DMS153 treated with DMSO at 0.1 percent for 48 hours (cell line): ENCODE measurements around the gene MAGI3.
"Not testable (repeated sequence)": the region's sequence is repeated elsewhere in the genome, so short reads cannot be mapped to it uniquely, and the experiment has no call there.

ENCODE experiments used
- DNase-seq: peaks from one replicate; lab custom pipeline; 2025; ENCODE audit not compliant: unreplicated experiment; lab: John Stamatoyannopoulos, UW

Gene MAGI3

DNA sequence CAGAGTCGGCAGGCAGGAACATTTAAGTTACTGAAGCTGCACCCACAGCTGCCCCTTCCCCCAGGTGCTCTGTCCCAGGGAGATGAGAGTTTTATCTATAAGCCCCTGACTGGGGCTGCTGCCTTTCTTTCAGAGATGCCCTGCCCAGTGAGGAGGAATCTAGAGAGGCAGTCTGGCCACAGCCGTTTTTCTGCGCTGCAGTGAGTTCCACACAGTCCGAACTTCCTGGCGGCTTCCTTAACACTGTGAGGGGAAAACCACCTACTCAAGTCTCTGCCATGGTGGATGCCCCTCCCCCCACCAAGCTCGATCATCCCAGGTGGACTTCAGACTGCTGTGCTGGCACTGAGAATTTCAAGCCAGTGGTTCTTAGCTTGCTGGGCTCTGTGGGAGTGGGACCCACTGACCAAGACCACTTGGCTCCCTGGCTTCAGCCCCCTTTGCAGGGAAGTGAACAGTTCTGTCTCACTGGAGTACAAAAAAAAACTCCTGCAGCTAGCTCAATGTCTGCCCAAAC, 185.5 kb downstream of the MAGI3 start:
- not testable (repeated sequence) for DNase-seq

DNA sequence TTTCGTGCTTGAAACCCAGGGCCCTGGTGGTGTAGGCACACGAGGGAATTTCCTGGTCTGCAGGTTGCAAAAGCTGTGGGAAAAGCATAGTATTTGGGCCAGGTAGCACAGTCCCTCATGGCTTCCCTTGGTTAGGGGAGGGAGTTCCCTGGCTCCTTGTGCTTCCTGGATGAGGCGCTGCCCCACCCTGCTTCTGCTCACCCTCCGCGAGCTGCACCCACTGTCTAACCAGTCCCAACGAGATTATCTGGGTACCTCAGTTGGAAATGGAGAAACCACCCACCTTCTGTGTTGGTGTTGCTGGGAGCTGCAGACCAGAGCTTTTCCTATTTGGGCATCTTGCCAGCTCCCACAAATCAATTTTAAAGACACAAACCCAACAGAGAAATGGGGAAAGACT, 186.0 kb downstream of the MAGI3 start:
- no peak for DNase-seq

DNA sequence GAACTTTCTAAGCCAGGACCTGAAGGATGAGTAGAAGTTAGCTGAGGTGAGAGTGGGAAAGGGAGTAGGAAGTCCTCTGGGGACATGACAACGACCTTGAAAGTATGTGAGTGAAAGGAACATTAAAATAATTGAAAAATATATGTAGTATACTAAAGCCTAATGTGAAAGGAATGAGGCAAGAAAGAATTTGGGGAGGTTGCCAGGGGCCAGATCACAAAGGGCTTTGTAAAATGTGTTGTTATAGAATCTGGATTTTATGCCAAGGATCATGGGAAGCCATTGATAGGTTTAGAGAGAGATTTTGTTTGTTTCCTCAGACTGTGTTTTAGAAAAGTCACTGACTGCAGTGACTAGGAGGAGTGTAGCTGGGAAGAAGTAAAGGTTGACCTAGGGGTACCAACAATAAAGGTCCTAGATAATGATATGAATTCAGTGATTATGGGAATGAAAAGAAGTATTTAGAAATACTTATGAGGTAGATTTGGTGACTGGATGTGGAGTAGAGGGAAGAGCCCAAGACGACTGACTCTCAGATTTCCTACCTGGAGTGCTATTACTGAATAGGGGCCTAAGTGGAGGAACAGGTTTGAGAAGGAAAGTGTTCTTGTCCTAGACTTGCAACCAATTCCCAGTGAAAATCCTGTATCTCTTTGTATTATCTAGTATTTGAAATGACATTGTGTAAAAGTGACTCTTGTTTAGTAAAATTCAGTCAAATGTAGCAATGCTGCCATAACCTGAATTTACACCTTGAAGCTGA, 189.1 kb downstream of the MAGI3 start:
- DNase-seq = no peak

DNA sequence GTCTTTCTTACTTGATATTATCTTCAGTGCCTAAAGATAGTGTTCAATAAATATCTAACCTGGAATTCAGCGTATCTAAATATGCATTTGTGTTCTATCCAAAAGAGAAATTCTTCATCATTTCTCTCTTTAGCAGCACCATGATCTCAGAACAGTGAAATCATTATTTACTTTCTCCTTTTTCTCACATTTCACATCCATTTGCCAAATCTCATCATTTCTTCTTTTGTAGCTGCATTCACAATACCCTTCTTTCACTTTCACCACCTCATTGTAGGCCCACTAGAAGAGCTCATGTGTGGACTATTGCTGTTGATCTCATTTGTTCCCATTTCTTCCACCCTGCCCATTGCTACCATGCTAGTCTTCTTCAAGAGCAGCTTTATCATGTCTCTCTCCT, 191.0 kb downstream of the MAGI3 start:
- no peak for DNase-seq

DNA sequence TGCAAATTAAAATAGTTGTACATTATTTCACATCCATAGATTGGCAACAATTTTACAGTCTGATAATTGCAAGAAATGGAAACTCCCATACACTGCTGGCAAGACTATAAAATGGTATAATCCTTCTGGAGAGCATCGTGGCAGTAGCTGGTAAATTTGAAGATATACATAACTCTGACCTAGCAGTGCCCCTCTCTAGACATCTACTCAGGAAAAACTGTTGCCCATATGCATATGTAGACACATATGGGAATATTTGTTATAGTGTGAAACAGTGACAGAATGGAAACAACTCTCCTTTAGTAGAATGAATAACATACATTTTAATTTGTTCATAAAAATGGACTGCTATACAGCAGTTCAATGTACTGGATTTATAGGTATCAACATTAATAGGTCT, 191.8 kb downstream of the MAGI3 start:
- DNase-seq = no peak

DNA sequence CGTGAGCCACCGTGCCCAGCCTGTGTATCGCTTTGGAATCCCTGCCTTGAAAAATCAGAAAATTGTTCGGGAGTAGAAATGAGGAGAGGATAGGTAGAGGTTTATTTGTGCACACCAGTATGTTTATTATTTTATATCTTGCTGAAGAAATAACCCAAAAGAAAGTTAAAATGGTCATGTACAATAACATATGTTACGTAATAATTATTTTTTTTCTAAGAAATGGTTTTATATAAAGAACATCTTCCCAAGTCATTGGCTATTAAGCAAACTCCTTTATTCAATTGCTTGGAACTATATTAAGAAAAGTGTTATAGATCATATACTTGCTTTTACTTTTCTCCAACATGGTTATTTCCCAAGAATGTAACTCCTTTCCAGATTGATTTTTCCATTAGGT, 197.2 kb downstream of the MAGI3 start:
- no peak for DNase-seq

DNA sequence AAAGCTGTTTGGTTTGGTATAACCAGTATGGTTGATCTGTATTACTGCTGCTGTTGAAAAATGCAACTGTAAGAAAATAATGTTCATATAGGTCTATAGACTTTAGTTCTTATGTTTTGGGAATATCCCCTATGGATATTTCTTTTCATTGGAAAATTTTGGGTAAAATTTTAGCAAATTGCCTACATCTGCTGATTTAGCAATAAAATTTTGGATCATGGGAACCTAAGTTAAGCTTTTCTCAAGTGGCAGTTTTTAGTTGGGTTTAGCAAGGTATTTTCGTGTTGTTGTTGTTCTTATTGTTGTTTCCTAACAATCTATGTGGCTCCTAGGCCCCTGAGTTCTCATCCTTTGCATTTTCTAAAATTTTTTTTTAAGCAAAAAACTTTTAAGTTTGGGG, 201.9 kb downstream of the MAGI3 start:
- DNase-seq = no peak

DNA sequence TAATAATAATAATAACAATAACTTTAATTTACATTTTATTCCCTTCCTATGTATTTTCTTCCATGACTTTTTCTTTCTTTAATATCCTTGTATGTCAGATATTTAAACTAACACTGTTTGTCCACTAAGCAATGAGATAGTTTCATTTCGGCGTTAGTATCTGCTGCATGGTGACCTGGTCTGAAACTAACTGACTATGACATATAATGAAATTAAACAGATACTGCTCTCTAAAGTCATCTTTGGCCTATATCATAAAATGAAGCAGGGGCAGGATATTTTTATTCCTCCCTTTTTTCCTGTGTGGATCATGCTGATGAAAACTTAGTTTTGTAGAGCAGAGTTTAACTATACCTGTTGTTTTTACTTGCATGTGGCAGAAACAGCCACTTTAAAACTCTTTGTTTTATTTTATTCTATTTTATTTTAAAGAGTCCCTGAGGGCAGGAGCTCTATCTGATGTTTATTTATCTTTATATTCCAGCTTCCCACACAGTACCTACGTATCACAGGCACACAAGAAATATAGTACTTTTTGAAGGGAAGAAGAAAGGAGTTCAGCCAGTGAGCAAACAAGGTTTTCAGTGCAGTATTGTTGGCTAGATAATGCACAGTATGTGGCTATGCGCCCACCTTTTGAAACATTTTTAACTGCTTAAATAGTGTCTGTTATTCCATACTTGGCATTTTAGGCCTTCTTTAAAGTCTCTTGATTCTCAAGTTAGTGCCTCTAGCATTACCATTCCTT, 203.4 kb downstream of the MAGI3 start:
- no peak for DNase-seq

DNA sequence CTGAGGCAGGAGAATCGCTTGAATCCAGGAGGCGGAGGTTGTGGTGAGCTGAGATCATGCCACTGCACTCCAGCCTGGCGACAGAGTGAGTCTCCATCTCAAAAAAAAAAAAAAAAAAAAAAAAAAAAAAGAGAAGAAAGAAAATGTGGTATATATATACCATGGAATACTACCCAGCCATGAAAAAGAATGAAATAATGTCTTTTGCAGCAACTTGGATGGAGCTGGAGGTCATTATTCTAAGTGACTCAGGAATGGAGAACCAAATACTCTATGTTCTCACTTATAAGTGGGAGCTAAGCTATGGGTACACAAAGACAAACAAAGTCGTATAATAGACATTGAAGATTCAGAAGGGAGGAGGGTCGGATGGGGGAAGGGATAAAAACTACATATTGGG, 214.2 kb downstream of the MAGI3 start:
- DNase-seq = not testable (repeated sequence)

DNA sequence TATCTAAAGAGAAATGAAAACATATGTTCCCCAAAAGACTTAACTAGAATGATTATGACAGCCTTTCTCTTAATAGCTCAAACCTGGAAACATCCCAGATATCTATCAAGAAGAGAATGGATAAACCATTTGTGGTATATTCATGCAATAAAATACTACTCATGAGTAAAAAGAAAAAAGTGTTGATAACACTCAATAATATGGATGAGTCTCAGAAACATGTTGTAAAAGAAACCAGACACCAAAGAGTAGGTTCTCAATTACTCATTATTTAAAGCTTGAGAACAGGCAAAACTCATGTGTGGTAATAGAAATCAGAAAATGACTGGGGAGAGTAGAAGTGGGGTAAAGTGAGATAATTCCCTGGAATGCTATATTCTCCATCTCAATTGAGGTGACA, 214.8 kb downstream of the MAGI3 start:
- no peak for DNase-seq

DNA sequence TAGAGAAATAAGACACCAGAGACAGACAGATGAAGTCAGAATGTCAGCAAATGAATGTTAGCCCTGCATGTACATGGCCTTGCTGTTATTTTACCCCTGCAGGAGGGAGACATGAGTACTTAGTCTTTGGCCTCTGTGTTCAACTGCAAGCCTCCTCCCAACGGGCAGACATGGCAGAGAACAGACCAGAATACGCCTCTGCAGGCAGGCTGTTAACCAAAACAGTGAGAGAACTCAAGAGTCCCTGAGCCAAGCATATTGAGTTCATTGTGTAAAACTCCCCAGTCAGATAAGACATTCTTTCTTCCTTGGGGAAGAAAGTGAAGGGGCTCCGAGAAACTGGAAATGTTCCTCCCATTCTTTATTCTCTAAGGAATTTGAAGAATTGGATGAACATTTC, 218.1 kb downstream of the MAGI3 start:
- DNase-seq = no peak

DNA sequence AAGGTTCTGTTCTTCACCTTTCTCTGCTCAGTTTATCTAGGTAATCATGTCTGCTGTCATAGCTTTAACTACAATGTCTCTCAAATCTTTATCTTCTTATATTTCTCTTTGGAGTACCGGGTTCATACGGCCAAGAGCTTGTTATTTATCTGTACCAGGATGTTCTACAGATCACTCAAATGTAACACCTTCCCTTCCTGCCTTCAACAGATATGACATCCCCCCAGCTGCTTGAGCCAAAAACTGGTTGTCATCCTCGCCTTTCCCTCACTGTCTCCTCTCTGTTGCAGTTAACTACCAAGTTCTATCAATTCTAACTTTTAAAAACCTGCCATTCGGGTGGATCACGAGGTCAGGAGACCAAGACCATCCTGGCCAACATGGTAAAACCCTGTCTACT, 220.1 kb downstream of the MAGI3 start:
- DNase-seq = no peak

DNA sequence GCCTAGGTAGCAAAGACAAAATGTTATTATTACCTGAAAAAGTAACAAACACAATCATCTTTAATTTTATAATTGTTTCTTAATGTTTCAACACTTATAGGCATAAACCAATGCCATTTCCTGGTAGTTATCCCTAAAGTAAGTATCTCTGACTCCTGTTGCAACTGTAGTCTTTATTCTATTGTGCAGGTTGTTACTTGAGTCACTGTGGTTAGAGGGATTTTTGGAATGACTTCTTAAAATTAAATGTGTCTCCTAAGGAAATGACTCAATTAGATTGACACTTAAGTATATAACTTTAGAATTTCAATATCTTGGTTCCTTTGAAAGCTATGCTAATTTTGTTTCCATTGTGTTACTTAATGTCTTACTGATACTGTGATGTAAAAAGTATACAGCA, 225.1 kb downstream of the MAGI3 start:
- no peak for DNase-seq

DNA sequence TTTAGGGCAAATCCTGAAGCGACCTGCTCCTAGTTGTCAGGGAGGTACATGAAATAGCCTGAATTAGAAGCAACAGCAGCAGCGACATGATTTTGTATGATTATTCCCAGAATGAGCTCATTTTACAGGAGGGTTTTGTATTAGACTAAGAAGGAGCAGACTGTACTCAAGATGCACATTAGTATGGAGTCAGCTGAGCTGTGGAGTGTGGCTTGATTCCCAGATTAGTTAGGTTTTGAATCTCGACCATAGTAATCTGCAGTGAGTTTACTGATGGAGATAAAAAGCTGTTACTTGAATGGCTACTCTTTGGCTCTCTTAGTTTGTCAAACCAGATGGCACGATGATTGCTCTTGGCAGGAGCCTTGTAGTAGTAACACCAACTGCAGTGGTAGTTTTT, 225.8 kb downstream of the MAGI3 start:
- no peak for DNase-seq

DNA sequence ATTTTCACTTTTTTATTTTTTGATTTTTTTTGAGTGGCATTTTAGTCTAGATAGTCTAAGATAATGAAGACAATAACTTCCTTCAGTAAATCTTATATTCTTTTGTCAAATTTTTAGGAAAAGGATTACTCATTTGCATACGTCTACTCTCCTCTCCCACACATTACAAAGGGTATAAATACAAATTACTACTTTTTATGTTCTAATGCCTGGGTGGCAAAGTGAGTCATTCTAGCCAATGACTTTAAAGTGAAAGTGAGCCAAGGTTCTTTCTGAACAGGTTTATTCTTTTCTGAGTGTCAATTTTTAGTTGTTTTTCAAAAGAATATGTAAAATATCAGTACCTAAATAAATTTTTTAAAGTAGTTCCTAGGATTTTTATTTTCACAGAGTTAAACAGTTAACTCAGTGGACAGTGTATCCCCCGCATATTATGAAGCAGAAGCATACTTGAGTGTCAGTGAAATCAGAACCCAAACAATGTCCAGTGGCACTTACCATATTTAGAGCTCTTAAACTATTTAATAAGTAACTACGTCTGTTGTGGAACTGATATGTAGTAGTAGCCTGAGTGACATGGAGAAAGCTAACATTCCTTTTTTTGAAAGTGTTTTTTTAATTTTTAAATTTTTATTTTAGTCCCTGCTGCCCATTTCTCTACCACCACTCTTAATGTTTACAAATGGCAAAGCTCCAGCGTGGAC, 227.3 kb downstream of the MAGI3 start:
- DNase-seq = no peak

DNA sequence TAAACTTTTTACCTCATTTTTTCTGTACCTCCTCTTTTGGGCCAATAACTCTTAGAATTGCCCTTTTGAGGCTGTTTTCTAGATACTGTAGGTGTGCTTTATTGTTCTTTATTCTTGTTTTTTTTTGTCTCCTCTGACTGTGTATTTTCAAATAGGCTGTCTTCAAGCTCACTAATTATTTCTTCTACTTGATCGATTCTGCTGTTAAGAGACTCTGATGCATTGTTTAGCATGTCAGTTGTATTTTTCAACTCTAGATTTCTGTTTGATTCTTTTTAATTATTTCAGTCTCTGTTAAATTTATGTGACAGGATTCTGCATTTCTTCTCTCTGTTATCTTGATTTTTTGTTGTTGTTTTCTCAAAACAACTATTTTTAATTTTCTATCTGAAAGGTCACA, 238.7 kb downstream of the MAGI3 start:
- DNase-seq = no peak

DNA sequence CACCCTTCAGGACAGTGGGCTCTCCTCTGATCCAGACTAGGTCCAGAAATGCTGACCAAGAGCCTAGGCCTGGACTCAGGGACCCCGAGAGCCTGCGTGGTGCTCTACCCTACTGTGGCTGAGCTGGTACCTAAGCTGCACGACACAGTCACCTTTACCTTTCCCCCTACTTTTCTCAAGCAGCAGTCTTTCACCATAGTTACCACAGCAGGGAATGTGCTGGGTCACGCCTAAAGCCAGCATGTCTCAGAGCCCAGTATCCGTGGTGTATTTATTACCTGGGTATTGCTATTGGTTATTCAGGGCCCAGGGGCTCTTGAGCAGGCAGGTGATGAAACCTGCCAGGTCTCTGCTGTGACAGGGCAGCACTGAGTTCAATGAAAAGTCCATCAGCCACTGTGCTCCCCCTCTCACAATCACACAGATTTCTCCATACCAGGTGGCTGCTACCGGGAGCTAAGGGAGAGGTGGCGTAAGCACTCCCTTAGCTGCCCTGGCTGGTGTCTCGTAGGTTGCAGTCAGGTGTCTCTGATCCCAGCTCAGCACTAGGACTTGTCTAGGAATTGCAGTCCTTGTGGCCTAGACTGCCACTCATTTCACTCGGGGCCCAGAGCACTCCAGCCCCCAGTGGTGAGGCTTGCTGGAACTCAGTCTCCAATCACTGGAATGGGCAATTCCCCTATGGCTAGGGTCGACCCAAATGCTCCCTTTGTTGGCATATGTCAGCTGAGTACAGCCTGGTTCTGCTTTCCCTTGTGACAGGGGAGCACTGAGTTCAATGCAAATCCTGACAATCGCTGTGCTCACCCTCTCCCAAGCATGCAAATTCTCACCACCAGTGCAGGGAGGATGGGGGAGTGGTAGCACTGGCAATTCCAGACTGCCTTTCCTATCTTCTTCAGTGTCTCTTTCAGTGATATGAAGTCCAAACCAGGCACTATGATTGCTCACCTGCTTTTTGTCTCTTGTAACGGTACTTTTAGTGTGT, 240.3 kb downstream of the MAGI3 start:
- no peak for DNase-seq

DNA sequence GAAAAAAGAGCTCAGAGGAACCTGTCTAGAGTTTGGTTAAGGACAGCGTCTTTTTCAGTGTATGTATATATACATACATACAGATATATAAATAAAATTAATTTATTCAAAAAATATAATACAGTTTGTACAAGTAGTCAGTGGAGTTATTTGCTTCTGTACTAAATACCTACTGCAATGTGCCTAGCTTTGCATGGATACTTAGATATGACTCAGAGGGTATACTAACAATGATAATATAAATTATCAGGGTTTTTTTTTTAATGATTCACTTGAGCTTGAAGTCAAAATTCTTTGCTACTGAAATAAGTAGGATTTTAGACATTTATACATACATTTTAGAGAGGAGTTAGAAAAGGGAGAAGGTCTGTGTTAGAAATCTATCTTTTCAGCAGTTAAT, 251.1 kb downstream of the MAGI3 start:
- no peak for DNase-seq

DNA sequence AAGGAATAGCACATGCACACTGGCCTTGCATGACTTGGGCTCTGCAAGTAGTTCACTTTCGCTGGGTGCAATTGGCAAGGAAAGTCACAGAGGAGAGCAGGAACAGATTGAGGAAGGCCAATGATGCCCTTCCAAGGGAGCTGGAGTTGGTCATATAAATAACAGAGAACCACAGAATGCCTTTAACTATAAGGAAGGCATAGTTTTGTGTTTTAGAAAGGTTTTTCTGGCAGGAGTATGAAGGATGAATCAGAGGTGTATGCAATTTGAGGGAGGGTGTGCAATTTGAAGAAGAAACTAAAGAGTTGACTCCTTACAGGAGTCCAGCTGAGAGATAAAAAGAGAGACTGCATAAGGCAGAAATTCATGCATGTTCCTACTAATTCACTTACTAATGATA, 256.8 kb downstream of the MAGI3 start:
- no peak for DNase-seq

DNA sequence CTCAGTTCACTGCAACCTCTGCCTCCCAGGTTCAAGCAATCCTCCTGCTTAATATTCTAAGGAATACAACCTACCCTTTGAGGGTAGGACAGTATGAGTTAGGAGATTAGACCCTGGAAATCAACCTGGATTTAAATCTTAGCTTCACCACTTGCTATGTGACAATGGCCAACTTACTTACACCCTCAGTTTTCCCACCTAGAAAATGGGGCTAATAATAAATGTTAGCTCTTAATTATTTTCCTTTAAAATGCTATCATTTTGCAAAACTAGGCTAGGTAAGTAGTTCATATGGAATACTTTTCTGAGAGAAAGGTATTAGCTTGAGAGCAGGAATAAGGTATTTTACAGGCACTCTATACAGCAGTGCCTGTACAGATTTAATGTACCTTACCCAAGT, 258.2 kb downstream of the MAGI3 start:
- DNase-seq = no peak

DNA sequence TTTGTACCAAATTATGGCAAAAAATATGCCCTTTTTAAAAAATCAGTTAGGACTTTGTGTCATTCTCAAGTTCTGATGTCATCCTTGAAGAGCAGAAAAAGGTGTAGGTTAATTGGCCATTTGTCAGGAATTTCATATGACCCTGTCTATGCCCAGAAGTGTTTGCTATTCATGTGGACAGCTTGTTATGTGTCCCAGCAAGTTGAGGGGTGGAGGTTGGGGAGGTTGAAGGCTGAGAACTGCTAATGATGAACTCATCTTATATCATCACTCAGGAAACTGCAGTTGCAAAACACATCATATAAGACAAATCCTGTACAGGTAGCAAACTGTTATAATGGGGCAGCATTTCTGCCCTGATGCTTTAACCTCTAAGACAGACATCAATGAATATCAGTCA, 262.5 kb downstream of the MAGI3 start:
- no peak for DNase-seq
